GM21576 (cell line): ENCODE data around the gene ENO2.

Experiments used
- ATAC-seq: cut with Tn5 transposase; IDR thresholded peaks from one replicate; pipeline ENCODE4 v1.9.1; 2021; ENCODE audit warnings: mild to moderate bottlenecking, moderate library complexity; ENCODE audit not compliant: unreplicated experiment

ENO2 gene

GRCh38 chr12:6959058-6959804, 44.9 kb downstream of the ENO2 start:
- peak; percentile 46 for ATAC-seq

- ATAC-seq = no peak
Observed at GRCh38 chr12:6959805-6960592, 45.6 kb downstream of the ENO2 start.

GRCh38 chr12:6960593-6961277, 46.4 kb downstream of the ENO2 start:
- ATAC-seq = no peak

GRCh38 chr12:6961278-6961694, 46.9 kb downstream of the ENO2 start:
- ATAC-seq = no peak

- no peak for ATAC-seq
Observed at GRCh38 chr12:6961695-6962284, 47.4 kb downstream of the ENO2 start.

GRCh38 chr12:6962285-6963015, 48.1 kb downstream of the ENO2 start:
- ATAC-seq = no peak

- no peak for ATAC-seq
Observed at GRCh38 chr12:6963016-6963731, 48.8 kb downstream of the ENO2 start.

- ATAC-seq = no peak
Observed at GRCh38 chr12:6963791-6964413, 49.5 kb downstream of the ENO2 start.

- no peak for ATAC-seq
Observed at GRCh38 chr12:6964605-6965025, 50.2 kb downstream of the ENO2 start.

GRCh38 chr12:6965026-6965661, 50.8 kb downstream of the ENO2 start:
- no peak for ATAC-seq

- ATAC-seq = no peak
Observed at GRCh38 chr12:6965714-6966113, 51.3 kb downstream of the ENO2 start.

- no peak for ATAC-seq
Observed at GRCh38 chr12:6966351-6966750, 52.0 kb downstream of the ENO2 start.

- ATAC-seq = no peak
Observed at GRCh38 chr12:6967651-6968100, 53.3 kb downstream of the ENO2 start.

- ATAC-seq = no peak
Observed at GRCh38 chr12:6968426-6968825, 54.0 kb downstream of the ENO2 start.

- no peak for ATAC-seq
Observed at GRCh38 chr12:6970096-6970527, 55.7 kb downstream of the ENO2 start.
